ENCODE measurements around the gene RARB. TPM values are rescaled to one million over a fixed set of nuclear protein-coding genes. Genes with fewer than 3 reads are reported as not detected.

Gene RARB
- total and polyA plus RNA-seq, 2 donors (not counting 3 experiments of a cell fraction or from before 2014, with no cell fraction given), result 15.3 to 23.4 TPM

DNA sequence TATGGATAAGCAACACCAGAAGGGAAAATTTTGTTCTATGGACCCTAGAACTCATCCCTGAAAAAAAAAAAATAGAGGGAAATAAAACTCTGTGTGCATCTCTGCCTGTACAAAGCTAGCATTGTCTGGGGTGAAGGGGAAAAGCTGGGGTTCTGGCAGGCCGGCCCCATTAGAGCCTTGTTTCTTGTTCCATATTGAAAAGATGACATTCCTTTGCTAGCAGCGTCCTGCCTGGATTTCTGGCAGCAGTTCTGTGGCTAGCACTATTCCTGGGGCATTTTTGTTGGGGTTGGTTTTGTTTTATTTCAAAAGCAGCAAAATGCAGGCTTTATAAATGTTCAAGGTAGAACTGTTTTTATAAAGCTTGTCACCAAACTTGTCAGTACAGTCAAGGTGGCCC lies 45.2 kb downstream of the RARB start:
- no peak for TF ChIP-seq POLR2A (IDR thresholded peaks at IDR 0.05; ENCODE audit: low read depth, low read length)
- TF ChIP-seq EZH2 (IDR thresholded peaks at IDR 0.05; ENCODE audit: borderline replicate concordance, low read depth, low read length, severe bottlenecking), result no peak
- FAIRE-seq, result no peak
- no peaks in the 10 kb centered on the region for H3K36me3 ChIP-seq (ENCODE audit: control insufficient read depth in 2 of 2, extremely low read depth in 1 of 2, insufficient read depth in 2 of 2, low read length in 2 of 2)
- H3K9ac ChIP-seq (replicated peaks; ENCODE audit: extremely low read depth, insufficient read depth, low read length), result no peak overlapping the region
- POLR2A ChIA-PET, result no interaction called here
- dilution Hi-C loops (cut with MboI; ENCODE audit: extremely low pct_ligation_motif_present, low sequenced_read_pairs), result no loop called here
- no peak overlapping the region for H3K4me2 ChIP-seq (ENCODE audit: insufficient read depth, low read length)
- CTCF ChIA-PET, result interaction anchor here (1.0 to 1.5 kb wide), 3 partner anchors 8 to 15 kb away, joined by 3 to 4 read pairs (median 3); no protein-coding TSS in a partner anchor
- no peaks in the 10 kb centered on the region for H4K20me1 ChIP-seq (replicated peaks; ENCODE audit: control insufficient read depth, extremely low read depth, insufficient read depth, low read length)
- H3K4me3 ChIP-seq (replicated peaks in 1 of 3; ENCODE audit: insufficient read depth in 1 of 3, low read depth in 1 of 3, low read length in 3 of 3), result no peak overlapping the region
- H3K4me1 ChIP-seq (ENCODE audit: control insufficient read depth, extremely low read depth, insufficient read depth, low read length), result peaks cover 12% of the 10 kb centered on the region
- no peaks in the 10 kb centered on the region for H3K9me1 ChIP-seq (replicated peaks; ENCODE audit: control insufficient read depth, extremely low read depth, insufficient read depth, low read length)
- H3K79me2 ChIP-seq (ENCODE audit: control insufficient read depth, insufficient read depth, low read length), result peaks cover 15% of the 10 kb centered on the region
- intact Hi-C loops (cut with micrococcal nuclease), result no loop called here
- no peak for DNase-seq (ENCODE audit: low read depth, low spot score)
- no peaks in the 10 kb centered on the region for H3K9me3 ChIP-seq (replicated peaks; ENCODE audit: control insufficient read depth, insufficient read depth, low read length)
- BruUV-seq (replicated peaks), result no TSS peak
- H3K27me3 ChIP-seq (ENCODE audit: control insufficient read depth in 2 of 2, insufficient read depth in 2 of 2, low read length in 2 of 2), result no peaks in the 10 kb centered on the region
- no peak overlapping the region for H3K27ac ChIP-seq (ENCODE audit: insufficient read depth, low read depth, low read length)
- no peak overlapping the region for H2AFZ ChIP-seq (ENCODE audit: low read depth, low read length)

GRCh38 chr3:25474052-25474451 lies 46.0 kb downstream of the RARB start:
- ChIA-PET CTCF (no interaction called here), POLR2A (no interaction called here)
- no peak overlapping the region for H3K4me3 ChIP-seq (replicated peaks in 1 of 3; ENCODE audit: insufficient read depth in 1 of 3, low read depth in 1 of 3, low read length in 3 of 3)
- dilution Hi-C loops (cut with MboI; ENCODE audit: extremely low pct_ligation_motif_present, low sequenced_read_pairs), result no loop called here
- no peak overlapping the region for H3K9ac ChIP-seq (replicated peaks; ENCODE audit: extremely low read depth, insufficient read depth, low read length)
- BruUV-seq (replicated peaks), result no TSS peak
- peak; percentile 44 for DNase-seq (ENCODE audit: low read depth, low spot score)
- no peaks in the 10 kb centered on the region for H4K20me1 ChIP-seq (replicated peaks; ENCODE audit: control insufficient read depth, extremely low read depth, insufficient read depth, low read length)
- TF ChIP-seq JUN (IDR thresholded peaks at IDR 0.05; ENCODE audit: borderline replicate concordance, insufficient read depth, insufficient read length, low read depth) (no peak), FOS (IDR thresholded peaks at IDR 0.05; ENCODE audit: borderline replicate concordance, insufficient read depth, low read length) (no peak), POLR2AphosphoS5 (IDR thresholded peaks at IDR 0.05; ENCODE audit: insufficient read depth, low read depth, low read length) (no peak), EZH2 (IDR thresholded peaks at IDR 0.05; ENCODE audit: borderline replicate concordance, low read depth, low read length, severe bottlenecking) (no peak), MYC (IDR thresholded peaks at IDR 0.05; ENCODE audit: low read depth, low read length) (no peak), GATA2 (IDR thresholded peaks at IDR 0.05; ENCODE audit: insufficient read depth, insufficient read length, low read depth, low read length) (no peak), POLR2A (IDR thresholded peaks at IDR 0.05; ENCODE audit: low read depth, low read length) (no peak)
- TF ChIP-seq, protein P1, sequence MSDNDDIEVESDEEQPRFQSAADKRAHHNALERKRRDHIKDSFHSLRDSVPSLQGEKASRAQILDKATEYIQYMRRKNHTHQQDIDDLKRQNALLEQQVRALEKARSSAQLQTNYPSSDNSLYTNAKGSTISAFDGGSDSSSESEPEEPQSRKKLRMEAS (IDR thresholded peaks at IDR 0.05; ENCODE audit: insufficient read depth, insufficient read length), result no peak
- TF ChIP-seq, protein P2, sequence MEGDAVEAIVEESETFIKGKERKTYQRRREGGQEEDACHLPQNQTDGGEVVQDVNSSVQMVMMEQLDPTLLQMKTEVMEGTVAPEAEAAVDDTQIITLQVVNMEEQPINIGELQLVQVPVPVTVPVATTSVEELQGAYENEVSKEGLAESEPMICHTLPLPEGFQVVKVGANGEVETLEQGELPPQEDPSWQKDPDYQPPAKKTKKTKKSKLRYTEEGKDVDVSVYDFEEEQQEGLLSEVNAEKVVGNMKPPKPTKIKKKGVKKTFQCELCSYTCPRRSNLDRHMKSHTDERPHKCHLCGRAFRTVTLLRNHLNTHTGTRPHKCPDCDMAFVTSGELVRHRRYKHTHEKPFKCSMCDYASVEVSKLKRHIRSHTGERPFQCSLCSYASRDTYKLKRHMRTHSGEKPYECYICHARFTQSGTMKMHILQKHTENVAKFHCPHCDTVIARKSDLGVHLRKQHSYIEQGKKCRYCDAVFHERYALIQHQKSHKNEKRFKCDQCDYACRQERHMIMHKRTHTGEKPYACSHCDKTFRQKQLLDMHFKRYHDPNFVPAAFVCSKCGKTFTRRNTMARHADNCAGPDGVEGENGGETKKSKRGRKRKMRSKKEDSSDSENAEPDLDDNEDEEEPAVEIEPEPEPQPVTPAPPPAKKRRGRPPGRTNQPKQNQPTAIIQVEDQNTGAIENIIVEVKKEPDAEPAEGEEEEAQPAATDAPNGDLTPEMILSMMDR (IDR thresholded peaks at IDR 0.05; ENCODE audit: extremely low read depth in 1 of 2, insufficient read depth in 1 of 2, low read depth in 1 of 2, low read length in 2 of 2), result no peak
- no peak overlapping the region for H3K27ac ChIP-seq (ENCODE audit: insufficient read depth, low read depth, low read length)
- H3K4me1 ChIP-seq (ENCODE audit: control insufficient read depth, extremely low read depth, insufficient read depth, low read length), result peaks cover 16% of the 10 kb centered on the region
- no peaks in the 10 kb centered on the region for H3K36me3 ChIP-seq (ENCODE audit: control insufficient read depth in 2 of 2, extremely low read depth in 1 of 2, insufficient read depth in 2 of 2, low read length in 2 of 2)
- H3K9me3 ChIP-seq (replicated peaks; ENCODE audit: control insufficient read depth, insufficient read depth, low read length), result no peaks in the 10 kb centered on the region
- H2AFZ ChIP-seq (ENCODE audit: low read depth, low read length), result no peak overlapping the region
- H3K4me2 ChIP-seq (ENCODE audit: insufficient read depth, low read length), result no peak overlapping the region
- peaks cover 17% of the 10 kb centered on the region for H3K79me2 ChIP-seq (ENCODE audit: control insufficient read depth, insufficient read depth, low read length)
- no peaks in the 10 kb centered on the region for H3K27me3 ChIP-seq (ENCODE audit: control insufficient read depth in 2 of 2, insufficient read depth in 2 of 2, low read length in 2 of 2)
- intact Hi-C loops (cut with micrococcal nuclease), result no loop called here
- no peak for FAIRE-seq
- H3K9me1 ChIP-seq (replicated peaks; ENCODE audit: control insufficient read depth, extremely low read depth, insufficient read depth, low read length), result no peaks in the 10 kb centered on the region
